OCI-LY1 (cell line): ENCODE measurements around the gene PWP1.

ENCODE experiments used
- EZH2 ChIP-seq: fragments of 200-600 bp; sonication (generic), shearing (Covaris generic); IDR thresholded peaks from 2 replicates; pipeline ENCODE4 v1.8.0; 2017; ENCODE audit warnings: borderline replicate concordance, mixed run types, mild to moderate bottlenecking, antibody characterized with exemption, low read length, moderate library complexity, mixed read lengths
- TF ChIP-seq, protein P1 (sequence below): fragments of 200-600 bp; sonication (generic), shearing (Covaris generic); IDR thresholded peaks from 2 replicates; pipeline ENCODE4 v1.5.1; 2017; ENCODE audit warnings: mild to moderate bottlenecking, antibody characterized with exemption, low read length, moderate library complexity, mixed read lengths

DNA sequence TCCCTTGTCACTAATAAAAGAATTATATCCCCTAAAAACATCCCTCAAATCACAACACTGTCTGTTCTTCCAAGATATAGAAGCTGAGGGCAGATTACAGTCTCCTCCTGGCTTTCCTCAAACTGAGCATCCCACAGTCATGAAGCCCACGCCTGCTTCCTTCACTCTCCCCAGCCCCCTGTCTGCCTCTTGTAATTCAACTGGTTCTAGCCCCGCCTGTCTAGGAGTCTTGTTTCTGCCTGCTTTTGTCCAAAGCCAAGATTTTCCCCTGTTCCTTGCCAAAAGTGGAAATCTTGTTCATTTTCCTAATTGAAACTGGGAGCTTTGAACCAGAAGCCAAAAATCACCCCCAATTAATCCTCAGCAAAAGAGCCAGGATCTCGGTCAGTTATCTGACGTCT, 35.9 kb upstream of the PWP1 start:
- TF ChIP-seq, protein P1, sequence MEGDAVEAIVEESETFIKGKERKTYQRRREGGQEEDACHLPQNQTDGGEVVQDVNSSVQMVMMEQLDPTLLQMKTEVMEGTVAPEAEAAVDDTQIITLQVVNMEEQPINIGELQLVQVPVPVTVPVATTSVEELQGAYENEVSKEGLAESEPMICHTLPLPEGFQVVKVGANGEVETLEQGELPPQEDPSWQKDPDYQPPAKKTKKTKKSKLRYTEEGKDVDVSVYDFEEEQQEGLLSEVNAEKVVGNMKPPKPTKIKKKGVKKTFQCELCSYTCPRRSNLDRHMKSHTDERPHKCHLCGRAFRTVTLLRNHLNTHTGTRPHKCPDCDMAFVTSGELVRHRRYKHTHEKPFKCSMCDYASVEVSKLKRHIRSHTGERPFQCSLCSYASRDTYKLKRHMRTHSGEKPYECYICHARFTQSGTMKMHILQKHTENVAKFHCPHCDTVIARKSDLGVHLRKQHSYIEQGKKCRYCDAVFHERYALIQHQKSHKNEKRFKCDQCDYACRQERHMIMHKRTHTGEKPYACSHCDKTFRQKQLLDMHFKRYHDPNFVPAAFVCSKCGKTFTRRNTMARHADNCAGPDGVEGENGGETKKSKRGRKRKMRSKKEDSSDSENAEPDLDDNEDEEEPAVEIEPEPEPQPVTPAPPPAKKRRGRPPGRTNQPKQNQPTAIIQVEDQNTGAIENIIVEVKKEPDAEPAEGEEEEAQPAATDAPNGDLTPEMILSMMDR: no peak
- TF ChIP-seq EZH2: no peak
